Liver (tissue), 9 donors: Measurements from ENCODE around the gene CLCN5. TPM values are rescaled to one million over a fixed set of nuclear protein-coding genes. Genes with fewer than 3 reads are reported as not detected.

Source experiments
- DNase-seq: peaks from one replicate; pipeline ENCODE4 v3.0.0-alpha.2; 2017; ENCODE audit warnings: low spot score
- H3K27ac ChIP-seq, 2 donors: one replicate each; pipeline ENCODE4 v1.7.0; 2013; ENCODE audit warnings: inconsistent platforms in 2 of 2, low read length in 2 of 2, control low read depth in 1 of 2, low read depth in 1 of 2, mild to moderate bottlenecking in 1 of 2
- H3K27me3 ChIP-seq, 4 donors: one replicate each; pipeline versions ENCODE4 v1.6.1 to v1.7.0; 2013; ENCODE audit warnings: low read length in 3 of 4, inconsistent platforms in 1 of 4, mild to moderate bottlenecking in 1 of 4, moderate library complexity in 1 of 4; ENCODE audit not compliant: control insufficient read depth in 4 of 4, insufficient read depth in 4 of 4
- H3K36me3 ChIP-seq, 4 donors: one replicate each; pipeline versions ENCODE4 v1.6.1 to v1.7.0; 2013; ENCODE audit warnings: low read length in 3 of 4, mild to moderate bottlenecking in 3 of 4, low read depth in 1 of 4, moderate library complexity in 1 of 4; ENCODE audit not compliant: control insufficient read depth in 4 of 4, insufficient read depth in 3 of 4
- H3K4me1 ChIP-seq, 4 donors: one replicate each; pipeline versions ENCODE4 v1.6.1 to v1.7.0; 2013; ENCODE audit warnings: low read length in 3 of 4, mild to moderate bottlenecking in 3 of 4, moderate library complexity in 1 of 4; ENCODE audit not compliant: control insufficient read depth in 4 of 4, insufficient read depth in 4 of 4
- H3K4me3 ChIP-seq, 3 donors: one replicate each; pipeline versions ENCODE4 v1.6.1 to v1.7.0; 2013; ENCODE audit warnings: low read length in 3 of 3, control low read depth in 1 of 3, low read depth in 1 of 3, mild to moderate bottlenecking in 1 of 3
- H3K9ac ChIP-seq, 2 donors: one replicate each; pipeline ENCODE4 v1.7.0; 2013; ENCODE audit warnings: low read length in 2 of 2, mild to moderate bottlenecking in 2 of 2, moderate library complexity in 2 of 2, control low read depth in 1 of 2, low read depth in 1 of 2
- H3K9me3 ChIP-seq, 4 donors: one replicate each; pipeline versions ENCODE4 v1.6.1 to v1.7.0; 2013; ENCODE audit warnings: low read length in 3 of 4; ENCODE audit not compliant: control insufficient read depth in 4 of 4
- EGR1 ChIP-seq, 2 donors: IDR thresholded peaks; 2 replicates each; pipeline ENCODE4 v1.6.1; 2016 to 2018; ENCODE audit warnings: antibody characterized with exemption in 2 of 2, low read depth in 2 of 2
- FOXA1 ChIP-seq: IDR thresholded peaks from 2 replicates; pipeline ENCODE4 v1.6.1; 2016; ENCODE audit warnings: antibody characterized with exemption
- FOXA2 ChIP-seq: IDR thresholded peaks from 2 replicates; pipeline ENCODE4 v1.6.1; 2016; ENCODE audit warnings: antibody characterized with exemption
- GABPA ChIP-seq, 2 donors: IDR thresholded peaks in 1 of 2; conservative IDR thresholded peaks in 1 of 2; 2 replicates each; pipeline ENCODE4 v1.6.1; 2016; ENCODE audit warnings: antibody characterized with exemption in 2 of 2, mild to moderate bottlenecking in 1 of 2, moderate library complexity in 1 of 2
- HNF4A ChIP-seq, 2 donors: conservative IDR thresholded peaks; 2 replicates each; pipeline ENCODE4 v1.6.1; 2016; ENCODE audit warnings: antibody characterized with exemption in 2 of 2, mild to moderate bottlenecking in 2 of 2
- JUND ChIP-seq, 2 donors: IDR thresholded peaks; 2 replicates each; pipeline ENCODE4 v1.6.1; 2016; ENCODE audit warnings: antibody characterized with exemption in 2 of 2
- NR2F2 ChIP-seq: IDR thresholded peaks from 2 replicates; pipeline ENCODE4 v1.6.1; 2016; ENCODE audit warnings: antibody characterized with exemption
- RAD21 ChIP-seq, 2 donors: IDR thresholded peaks; 2 replicates each; pipeline ENCODE4 v1.6.1; 2016; ENCODE audit warnings: antibody characterized with exemption in 2 of 2, mild to moderate bottlenecking in 2 of 2
- RXRA ChIP-seq, 2 donors: IDR thresholded peaks; 2 replicates each; pipeline ENCODE4 v1.6.1; 2017 to 2018; ENCODE audit warnings: antibody characterized with exemption in 2 of 2, mild to moderate bottlenecking in 1 of 2
- SP1 ChIP-seq: IDR thresholded peaks from 2 replicates; pipeline ENCODE4 v1.6.1; 2018; ENCODE audit warnings: antibody characterized with exemption, mild to moderate bottlenecking
- TAF1 ChIP-seq: conservative IDR thresholded peaks from 2 replicates; pipeline ENCODE4 v1.6.1; 2016; ENCODE audit warnings: antibody characterized with exemption, mild to moderate bottlenecking
- YY1 ChIP-seq: IDR thresholded peaks from 2 replicates; pipeline ENCODE4 v1.6.1; 2016; ENCODE audit warnings: antibody characterized with exemption, mild to moderate bottlenecking
- WGBS: extraction: QIAGEN DNeasy Blood & Tissue Kit; methylation state at CpG from one replicate; pipeline ENCODE4 v1.1.7; 2013; 5-methylcytosine and 5-hydroxymethylcytosine counted together
- polyA plus RNA-seq, 2 donors: library from polyadenylated mRNA; stranded (reverse) in 1 of 2; unstranded in 1 of 2; fragments of 200-250 nt in 1 of 2; fragments of >200 nt in 1 of 2; fragmentation: Nextera tagmentation in 1 of 2; extraction: Ambion mirVana in 1 of 2; gene quantifications; one replicate each; pipeline versions ENCODE4 v1.2.1 to v1.2.3, GENCODE V29; 2013 to 2015
- total RNA-seq, 2 donors: library from RNA; depleted of rRNA; stranded (reverse); fragments of >200 nt; gene quantifications; one replicate each; pipeline ENCODE4 v1.2.3, GENCODE V29; 2014
- TF ChIP-seq, protein P1 (sequence below): fragments of 150-350 bp; IDR thresholded peaks from 2 replicates; pipeline ENCODE4 v1.5.1; 2017; ENCODE audit warnings: improper control_type of control experiment, low read depth, low read length; ENCODE audit not compliant: missing input control
- TF ChIP-seq, protein P2 (sequence below): IDR thresholded peaks from 2 replicates; pipeline ENCODE4 v1.6.1; 2016; ENCODE audit warnings: antibody characterized with exemption
- donor health status: healthy.
- donor health status: healthy.
- donor health status: healthy.
- donor health status: healthy.
- donor health status: healthy.

Gene CLCN5
- total and polyA plus RNA-seq, 4 donors = 5.6 to 56.1 (median 14.6) TPM

DNA sequence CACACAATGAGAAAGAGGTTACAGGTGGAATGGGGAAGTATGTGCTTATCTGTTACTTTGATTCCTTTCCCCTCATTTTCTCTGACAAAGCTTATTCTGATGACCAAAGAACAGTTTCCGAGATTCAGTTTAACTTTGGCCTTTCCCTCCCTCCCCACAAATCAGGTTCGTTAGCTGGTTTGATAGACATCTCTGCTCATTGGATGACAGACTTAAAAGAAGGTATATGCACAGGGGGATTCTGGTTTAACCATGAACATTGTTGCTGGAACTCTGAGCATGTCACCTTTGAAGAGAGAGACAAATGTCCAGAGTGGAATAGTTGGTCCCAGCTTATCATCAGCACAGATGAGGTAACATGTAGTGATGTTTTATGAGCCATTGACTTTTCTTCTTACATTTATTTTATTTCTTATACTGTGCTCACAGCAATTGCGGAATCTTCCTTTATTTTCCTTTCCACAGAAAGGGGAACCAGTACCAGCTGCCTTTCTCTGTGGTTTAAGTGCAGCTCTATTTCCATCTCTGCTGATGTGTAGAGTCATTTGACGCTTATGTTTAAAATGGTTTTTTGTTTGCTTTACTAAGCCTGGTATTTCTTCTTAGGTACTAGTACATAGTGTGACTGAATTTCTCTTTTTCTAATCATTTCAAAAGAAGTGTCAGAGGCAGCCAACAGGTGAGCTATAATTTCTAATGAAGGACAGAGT, 153.4 kb downstream of the CLCN5 start:
- Histone ChIP-seq H3K4me1 (peaks cover 0 to 14% (median 6%) of the 10 kb centered on the region in 4 donors), H3K9ac (no peak overlapping the region), H3K4me3 (no peak overlapping the region), H3K27me3 (no peaks in the 10 kb centered on the region), H3K9me3 (no peaks in the 10 kb centered on the region), H3K27ac (no peak overlapping the region), H3K36me3 (peaks cover 0 to 10% (median 2%) of the 10 kb centered on the region in 4 donors)
- DNase-seq = no peak
- WGBS = 85% methylated on average over 4 of the region's 4 CpGs
- TF ChIP-seq SP1 (no peak), NR2F2 (no peak), RXRA (IDR thresholded peaks at IDR 0.05) (no peak), FOXA1 (no peak), RAD21 (IDR thresholded peaks at IDR 0.05) (no peak), GABPA (IDR thresholded peaks at IDR 0.05 in 1 of 2, conservative IDR thresholded peaks at IDR 0.05 in 1 of 2) (no peak), HNF4A (conservative IDR thresholded peaks at IDR 0.05) (no peak), TAF1 (no peak), YY1 (no peak), FOXA2 (no peak), JUND (IDR thresholded peaks at IDR 0.05) (no peak)
- TF ChIP-seq, protein P1, sequence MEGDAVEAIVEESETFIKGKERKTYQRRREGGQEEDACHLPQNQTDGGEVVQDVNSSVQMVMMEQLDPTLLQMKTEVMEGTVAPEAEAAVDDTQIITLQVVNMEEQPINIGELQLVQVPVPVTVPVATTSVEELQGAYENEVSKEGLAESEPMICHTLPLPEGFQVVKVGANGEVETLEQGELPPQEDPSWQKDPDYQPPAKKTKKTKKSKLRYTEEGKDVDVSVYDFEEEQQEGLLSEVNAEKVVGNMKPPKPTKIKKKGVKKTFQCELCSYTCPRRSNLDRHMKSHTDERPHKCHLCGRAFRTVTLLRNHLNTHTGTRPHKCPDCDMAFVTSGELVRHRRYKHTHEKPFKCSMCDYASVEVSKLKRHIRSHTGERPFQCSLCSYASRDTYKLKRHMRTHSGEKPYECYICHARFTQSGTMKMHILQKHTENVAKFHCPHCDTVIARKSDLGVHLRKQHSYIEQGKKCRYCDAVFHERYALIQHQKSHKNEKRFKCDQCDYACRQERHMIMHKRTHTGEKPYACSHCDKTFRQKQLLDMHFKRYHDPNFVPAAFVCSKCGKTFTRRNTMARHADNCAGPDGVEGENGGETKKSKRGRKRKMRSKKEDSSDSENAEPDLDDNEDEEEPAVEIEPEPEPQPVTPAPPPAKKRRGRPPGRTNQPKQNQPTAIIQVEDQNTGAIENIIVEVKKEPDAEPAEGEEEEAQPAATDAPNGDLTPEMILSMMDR = no peak
- TF ChIP-seq, protein P2, sequence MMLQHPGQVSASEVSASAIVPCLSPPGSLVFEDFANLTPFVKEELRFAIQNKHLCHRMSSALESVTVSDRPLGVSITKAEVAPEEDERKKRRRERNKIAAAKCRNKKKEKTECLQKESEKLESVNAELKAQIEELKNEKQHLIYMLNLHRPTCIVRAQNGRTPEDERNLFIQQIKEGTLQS = no peak

DNA sequence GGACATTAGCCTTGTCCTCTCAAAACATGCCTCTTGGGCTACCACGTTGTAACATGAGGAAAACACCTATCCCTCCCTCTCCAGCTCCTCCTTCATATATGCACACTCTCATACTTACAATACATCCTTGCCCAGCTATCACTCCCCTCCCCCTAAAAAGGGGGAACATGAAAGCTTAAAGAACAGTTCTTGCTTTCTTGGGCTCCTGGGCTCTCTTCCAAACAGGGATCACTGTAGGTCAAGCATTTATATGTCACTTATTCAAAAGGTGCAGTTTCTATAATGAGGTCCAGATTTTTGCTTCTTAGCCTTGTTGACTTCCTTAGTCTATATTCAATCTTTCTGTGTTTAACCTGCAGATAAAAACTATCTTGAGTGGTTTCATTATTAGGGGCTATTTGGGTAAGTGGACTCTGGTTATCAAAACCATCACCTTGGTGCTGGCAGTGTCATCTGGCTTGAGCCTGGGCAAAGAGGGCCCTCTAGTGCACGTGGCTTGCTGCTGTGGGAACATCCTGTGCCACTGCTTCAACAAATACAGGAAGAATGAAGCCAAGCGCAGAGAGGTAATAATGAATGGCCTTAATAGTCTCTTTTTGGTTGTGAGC, 159.0 kb downstream of the CLCN5 start:
- Histone ChIP-seq H3K9me3 (no peaks in the 10 kb centered on the region), H3K36me3 (peaks cover 0 to 8% (median 3%) of the 10 kb centered on the region in 4 donors), H3K9ac (no peak overlapping the region), H3K27me3 (no peaks in the 10 kb centered on the region), H3K4me3 (no peak overlapping the region), H3K27ac (no peak overlapping the region), H3K4me1 (peaks cover 0 to 3% (median 0%) of the 10 kb centered on the region in 4 donors)
- peak in 1 of 2 donors; percentile 20 for TF ChIP-seq RXRA (IDR thresholded peaks at IDR 0.05)
- TF ChIP-seq HNF4A (conservative IDR thresholded peaks at IDR 0.05) = peak in 1 of 2 donors; percentile 26
- TF ChIP-seq, protein P1 = peak; percentile 45
- no peak for TF ChIP-seq EGR1 (IDR thresholded peaks at IDR 0.05; ENCODE audit: low read depth in 2 of 2)
- peak; percentile 82 to 83 for TF ChIP-seq RAD21 (IDR thresholded peaks at IDR 0.05)
- WGBS = 29% methylated on average over 3 of the region's 3 CpGs
- no peak for DNase-seq
